ENCODE results near the gene FYN. TPM values are rescaled to one million over a fixed set of nuclear protein-coding genes. Genes with fewer than 3 reads are reported as not detected.

FYN gene
- total and polyA plus RNA-seq, 2 of the 8 experiments (the other 6 are each of a cell fraction or from before 2014, with no cell fraction given), result 46.8 to 97.2 TPM

GRCh38 chr6:111674883-111675282 is 198.4 kb downstream of the FYN start (continued):
- TF ChIP-seq CHD1 (IDR thresholded peaks at IDR 0.05; ENCODE audit: low read depth, low read length) (no peak), SIRT6 (IDR thresholded peaks at IDR 0.05; ENCODE audit: low read length) (no peak), JUND (IDR thresholded peaks at IDR 0.05; ENCODE audit: low read length) (no peak), RFX5 (IDR thresholded peaks at IDR 0.05; ENCODE audit: borderline replicate concordance, low read depth, low read length) (no peak)
